NK-92 (cell line): ENCODE measurements around the gene OR8G5.
"Not testable (repeated sequence)": the region's sequence is repeated elsewhere in the genome, so short reads cannot be mapped to it uniquely, and the experiment has no call there.

Experiments
- DNase-seq: peaks from one replicate; lab custom pipeline; 2025; ENCODE audit not compliant: unreplicated experiment; lab: John Stamatoyannopoulos, UW

The OR8G5 gene

GRCh38 chr11:124256076-124256475, at the start of gene OR8G5:
TSS of gene OR8G5 (plus strand) at chr11:124256376. CDS start at chr11:124264932, 8,556 bp downstream.
- no peak for DNase-seq

- DNase-seq, result no peak
These were observed 48.9 kb upstream of the OR8G5 start for GRCh38 chr11:124207102-124207792.

GRCh38 chr11:124209824-124210357, 46.3 kb upstream of the OR8G5 start:
- DNase-seq, result no peak

- no peak for DNase-seq
These were observed 45.8 kb upstream of the OR8G5 start for GRCh38 chr11:124210421-124210820.

GRCh38 chr11:124211321-124211720, 44.9 kb upstream of the OR8G5 start:
- DNase-seq, result no peak

GRCh38 chr11:124214027-124214426, 42.1 kb upstream of the OR8G5 start:
- DNase-seq, result no peak

GRCh38 chr11:124219126-124219525, 37.0 kb upstream of the OR8G5 start:
- DNase-seq, result no peak

GRCh38 chr11:124222407-124222806, 33.8 kb upstream of the OR8G5 start:
- DNase-seq, result no peak

GRCh38 chr11:124224618-124225423, 31.4 kb upstream of the OR8G5 start:
- not testable (repeated sequence) for DNase-seq

GRCh38 chr11:124225471-124225870, 30.7 kb upstream of the OR8G5 start:
- DNase-seq, result no peak

- DNase-seq, result no peak
These were observed 22.8 kb upstream of the OR8G5 start for GRCh38 chr11:124233376-124233775.

- DNase-seq, result no peak
These were observed 17.7 kb upstream of the OR8G5 start for GRCh38 chr11:124238512-124238911.

- DNase-seq, result no peak
These were observed 15.4 kb upstream of the OR8G5 start, which contains the start of gene OR8G1 for GRCh38 chr11:124240621-124241397. TSS of gene OR8G1 (plus strand) at chr11:124241095. CDS start at chr11:124249676, 8,581 bp downstream.

- DNase-seq, result not testable (repeated sequence)
These were observed 6.3 kb upstream of the OR8G5 start for GRCh38 chr11:124249869-124250268.

- DNase-seq, result not testable (repeated sequence)
These were observed 8.9 kb downstream of the OR8G5 start for GRCh38 chr11:124265041-124265440.

GRCh38 chr11:124270886-124271285, 14.7 kb downstream of the OR8G5 start:
- not testable (repeated sequence) for DNase-seq

- no peak for DNase-seq
These were observed 17.8 kb downstream of the OR8G5 start for GRCh38 chr11:124274000-124274399.

- DNase-seq, result no peak
These were observed 19.9 kb downstream of the OR8G5 start for GRCh38 chr11:124276081-124276480.

- DNase-seq, result no peak
These were observed 21.0 kb downstream of the OR8G5 start for GRCh38 chr11:124277207-124277606.

GRCh38 chr11:124277804-124278203, 21.6 kb downstream of the OR8G5 start:
- DNase-seq, result no peak

GRCh38 chr11:124278261-124278660, 22.1 kb downstream of the OR8G5 start:
- DNase-seq, result no peak
